Measurements from ENCODE around the gene HRK.

Gene HRK

DNA sequence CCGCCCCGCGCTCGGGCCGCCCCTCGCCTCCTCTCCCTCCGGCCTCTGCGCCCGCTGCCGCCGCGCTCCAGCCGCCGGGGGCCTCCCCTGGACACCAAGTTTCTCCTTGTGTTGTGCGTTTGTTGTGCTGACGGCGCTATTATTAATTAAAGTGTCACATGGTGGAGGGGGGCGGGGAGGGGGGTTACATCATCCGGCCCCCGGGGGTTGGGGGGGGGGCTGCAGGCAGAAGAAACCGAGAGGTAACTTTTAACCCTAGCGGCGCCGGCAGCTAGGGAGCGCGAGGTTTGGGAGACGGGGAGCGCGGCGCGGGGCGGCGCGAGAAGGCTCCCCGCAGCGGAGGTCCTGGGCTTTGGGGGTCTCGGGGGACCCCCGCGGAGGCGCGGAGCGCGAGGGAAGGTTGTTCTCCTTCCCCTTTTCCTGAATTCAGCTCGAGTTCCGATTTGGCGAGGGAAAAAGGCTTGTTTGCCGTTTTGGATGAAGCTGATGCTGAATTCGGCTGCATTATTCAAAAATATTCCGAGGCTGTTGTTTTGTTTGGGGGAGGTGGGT, at the start of gene HRK:
Gene HRK (minus strand): TSS at position 117 of the 552 bp plus-strand sequence. CDS start 134 bp downstream, outside the sequence.
- FAIRE-seq = no peak

DNA sequence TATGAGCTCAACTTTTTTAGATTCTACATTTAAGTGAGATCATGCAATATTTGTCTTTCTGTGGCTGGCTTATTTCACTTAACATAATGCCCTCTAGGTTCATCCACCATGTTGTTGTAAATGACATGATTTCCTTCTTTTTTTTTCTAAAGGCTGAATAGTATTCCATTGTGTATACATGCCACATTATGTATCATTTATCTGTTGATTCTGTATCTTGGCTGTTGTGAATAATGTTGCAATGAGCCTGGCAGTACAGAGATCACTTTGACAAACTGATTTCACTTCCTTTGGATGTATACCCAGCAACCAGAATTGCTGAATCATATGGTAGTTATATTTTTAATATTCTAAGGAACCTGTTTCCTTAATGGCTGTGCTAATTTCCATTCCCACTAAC, 48.6 kb upstream of the HRK start:
- FAIRE-seq = no peak

DNA sequence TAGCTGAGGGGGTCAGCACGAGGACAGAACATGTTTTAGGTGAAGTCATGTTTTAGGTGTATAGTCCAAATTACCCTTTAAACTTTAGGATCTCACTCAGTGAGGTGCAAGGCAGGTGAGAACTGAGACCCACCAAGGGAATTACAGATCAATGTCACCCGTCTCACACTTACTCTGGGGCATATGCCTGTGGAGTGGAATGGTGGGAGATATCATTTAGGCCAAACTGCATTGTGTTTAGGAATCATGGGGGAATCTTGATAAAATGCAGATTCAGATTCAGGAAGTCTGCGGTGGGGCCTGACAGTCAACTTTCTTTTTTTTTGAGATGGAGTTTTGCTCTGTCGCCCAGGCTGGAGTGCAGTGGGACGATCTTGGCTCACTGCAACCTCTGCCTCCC, 47.3 kb upstream of the HRK start:
- FAIRE-seq = no peak

GRCh38 chr12:116927244-116927940, 46.2 kb upstream of the HRK start:
- no peak for FAIRE-seq

DNA sequence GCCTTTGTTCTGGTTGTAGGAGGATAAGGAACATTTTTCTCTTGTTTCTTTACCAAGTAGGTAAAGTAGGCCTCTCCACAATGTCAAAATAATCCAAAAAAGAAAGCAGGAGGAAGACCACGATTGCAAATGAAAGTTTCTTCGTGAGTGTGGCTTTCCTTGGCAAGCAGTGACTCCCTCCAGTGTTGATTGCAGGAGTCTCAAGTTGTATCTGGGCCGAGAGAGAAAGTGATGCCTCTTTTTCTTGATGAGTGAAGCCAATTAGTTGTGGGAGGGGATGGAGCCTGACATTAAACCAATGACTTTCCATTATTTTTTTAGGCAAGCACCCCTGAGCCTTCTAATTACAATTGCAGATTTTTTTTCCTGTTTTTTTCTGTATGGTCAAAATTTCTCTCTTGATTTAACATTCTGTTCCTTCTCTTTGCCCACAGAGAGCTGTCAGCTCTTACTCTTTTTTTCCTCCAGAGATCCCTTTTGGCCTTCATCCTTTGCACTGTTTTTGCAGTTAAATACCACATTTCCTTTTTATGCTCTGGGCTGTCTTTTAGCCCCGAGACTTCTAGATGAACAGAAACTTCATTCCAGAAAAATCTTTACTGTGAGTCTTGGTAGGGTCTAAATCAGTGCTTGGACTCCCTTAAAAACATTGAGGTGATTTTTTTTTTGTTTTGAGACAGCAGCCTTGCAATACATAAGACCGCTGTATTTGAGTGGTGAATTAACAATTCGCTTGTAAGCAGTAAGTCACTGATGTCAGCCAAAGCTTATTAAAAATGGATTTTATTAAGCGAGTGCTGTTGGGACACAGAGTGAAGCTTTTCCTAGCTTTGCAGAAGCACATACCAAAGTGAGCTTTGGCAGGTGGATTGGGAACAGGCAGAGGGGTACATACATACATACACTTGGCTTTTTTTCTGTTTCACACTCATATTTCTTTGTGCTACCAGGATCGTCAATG, 45.3 kb upstream of the HRK start:
- FAIRE-seq = no peak

- no peak for FAIRE-seq
Observed at GRCh38 chr12:116924558-116925453, 43.6 kb upstream of the HRK start.

DNA sequence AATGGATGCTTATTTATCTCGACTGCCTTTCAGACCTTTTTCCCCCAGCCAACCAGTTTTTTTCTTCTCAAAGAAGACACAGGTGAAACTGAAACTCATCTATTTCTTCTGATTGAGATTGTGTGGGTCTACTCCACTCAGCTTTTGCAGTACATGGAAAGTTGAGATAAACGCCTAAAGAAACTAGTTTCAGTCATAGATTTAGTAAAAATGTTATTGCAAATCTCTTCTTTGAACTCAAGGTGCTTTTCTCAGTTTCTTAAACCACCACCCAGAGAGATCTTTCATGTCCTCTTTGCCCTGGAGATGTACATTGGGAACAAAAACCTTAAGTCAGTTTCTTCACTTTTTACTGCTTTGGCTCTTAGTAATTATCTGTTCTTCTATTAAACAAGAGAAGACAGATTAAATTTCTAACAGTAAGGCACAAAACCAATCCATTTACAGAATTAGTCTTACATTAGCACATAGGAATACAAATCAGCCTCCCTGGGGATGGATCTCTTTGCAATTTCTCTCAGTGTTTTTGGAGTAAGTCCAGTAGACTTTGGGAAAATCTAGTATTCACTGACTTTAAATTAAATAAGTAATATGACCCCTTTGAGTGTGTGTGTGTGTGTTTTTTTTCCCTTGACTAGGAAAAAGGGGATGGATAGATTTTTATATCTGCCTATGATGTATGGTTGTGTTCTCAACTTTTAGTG, 41.1 kb upstream of the HRK start:
- no peak for FAIRE-seq

GRCh38 chr12:116920939-116921338, 39.7 kb upstream of the HRK start:
- no peak for FAIRE-seq

DNA sequence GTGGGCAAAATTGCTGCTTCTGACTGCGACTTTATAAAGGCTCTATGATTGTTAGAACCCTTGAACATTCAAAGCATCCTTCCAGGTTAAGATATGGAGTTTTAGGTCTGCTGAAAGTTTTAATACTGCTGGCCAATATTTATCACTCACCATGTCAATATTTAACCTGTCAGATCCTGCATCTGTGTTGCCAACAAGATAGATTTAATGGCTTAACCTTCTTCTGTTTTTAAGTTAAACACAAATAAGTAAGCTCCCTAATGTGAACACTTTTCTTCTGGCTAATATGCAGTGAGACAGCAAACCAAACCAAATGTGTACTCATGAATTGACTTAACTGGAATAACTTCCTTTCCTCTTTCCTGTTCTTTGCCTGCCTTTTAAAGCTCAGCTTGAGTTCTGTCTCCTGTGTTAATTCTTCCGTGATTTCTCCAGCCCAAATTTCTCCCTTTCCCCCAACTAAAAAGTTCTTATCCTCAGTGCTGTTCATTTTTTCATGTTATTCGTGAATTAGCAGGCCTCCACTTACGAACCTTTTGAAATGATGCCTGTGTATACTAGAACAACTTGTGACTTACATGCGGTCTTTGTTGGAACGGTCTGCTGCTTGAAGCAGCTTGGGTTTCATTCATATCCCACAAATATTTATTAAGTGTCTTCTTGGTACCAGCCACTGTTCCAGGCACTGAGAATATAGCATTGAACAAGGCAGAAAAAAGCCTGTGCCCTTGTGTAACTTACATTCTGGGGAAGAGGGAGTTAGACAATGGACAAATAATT, 38.7 kb upstream of the HRK start:
- no peak for FAIRE-seq

GRCh38 chr12:116919247-116919661, 38.0 kb upstream of the HRK start:
- FAIRE-seq = no peak

- no peak for FAIRE-seq
Observed at GRCh38 chr12:116918464-116918863, 37.2 kb upstream of the HRK start.

- no peak for FAIRE-seq
Observed at GRCh38 chr12:116916714-116917114, 35.5 kb upstream of the HRK start.

DNA sequence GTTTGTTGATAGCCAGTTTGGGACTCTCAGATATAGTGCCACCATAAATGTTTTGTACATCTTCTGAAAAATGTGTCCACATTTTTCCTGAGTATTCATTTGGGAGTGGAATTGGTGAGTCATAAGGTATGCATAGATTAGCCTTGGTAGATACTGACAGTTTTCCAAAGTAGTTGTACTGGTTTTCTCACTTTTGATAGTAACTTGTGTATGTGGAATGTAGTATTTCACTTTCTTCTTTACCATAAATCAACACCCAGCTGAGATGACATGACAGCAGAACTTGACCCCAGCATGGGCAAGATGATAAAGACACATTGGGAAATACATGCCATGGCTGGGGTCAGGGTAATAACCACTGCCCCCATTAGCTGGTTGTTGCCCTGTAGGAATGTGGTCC, 34.9 kb upstream of the HRK start:
- FAIRE-seq = no peak

DNA sequence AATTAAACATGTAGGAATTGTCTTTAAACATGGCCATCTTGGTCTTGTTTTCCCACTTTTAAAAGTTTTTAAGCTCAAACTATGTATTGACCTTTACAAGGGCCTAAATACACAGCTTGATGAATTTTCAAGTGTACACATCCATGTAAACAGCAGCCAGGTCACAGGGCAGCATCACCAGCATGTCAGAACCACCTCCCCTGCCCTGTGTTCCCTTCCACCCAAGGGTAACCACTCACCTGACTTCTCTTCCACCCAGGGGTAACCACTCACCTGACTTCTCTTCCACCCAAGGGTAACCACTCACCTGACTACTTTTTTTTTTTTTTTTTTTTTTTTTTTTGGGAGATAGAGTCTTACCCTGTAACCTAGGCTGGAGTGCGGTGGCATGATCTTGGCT, 34.1 kb upstream of the HRK start:
- FAIRE-seq = no peak

DNA sequence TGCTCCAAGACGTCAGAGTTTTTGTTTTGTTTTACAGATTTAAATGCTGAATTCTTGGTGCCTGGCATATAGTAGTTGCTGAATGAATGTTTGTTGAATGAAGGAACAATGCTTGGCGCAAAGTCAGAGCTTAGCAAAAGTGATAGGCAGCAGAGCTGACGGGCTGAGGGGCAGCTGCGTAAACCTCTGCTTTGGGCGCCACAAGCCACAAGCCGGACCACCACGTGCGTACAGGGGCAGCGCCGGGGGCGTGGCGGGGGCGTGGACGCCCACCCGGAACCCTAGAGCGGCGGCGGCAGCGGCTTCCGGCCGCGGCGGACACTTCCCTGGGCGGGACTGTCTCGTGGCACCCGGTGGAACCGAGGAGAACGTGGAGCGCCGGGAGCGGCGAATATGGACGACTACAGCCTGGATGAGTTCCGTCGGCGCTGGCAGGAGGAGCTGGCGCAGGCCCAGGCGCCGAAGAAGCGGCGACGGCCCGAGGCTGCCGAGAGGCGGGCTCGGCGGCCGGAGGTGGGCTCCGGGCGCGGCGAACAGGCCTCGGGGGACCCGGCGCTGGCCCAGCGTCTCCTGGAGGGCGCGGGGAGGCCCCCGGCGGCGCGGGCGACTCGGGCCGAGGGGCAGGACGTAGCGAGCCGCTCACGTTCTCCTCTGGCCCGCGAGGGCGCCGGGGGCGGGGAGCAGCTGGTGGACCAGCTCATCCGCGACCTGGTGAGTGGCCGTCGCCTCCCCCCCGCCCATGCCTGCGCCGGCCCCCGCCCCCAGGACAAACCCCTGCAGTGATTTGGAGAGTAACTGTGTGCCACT, 29.6 kb upstream of the HRK start, which contains the start of gene FBXW8:
Gene FBXW8 (plus strand): TSS at position 306 of the 807 bp plus-strand sequence. CDS start 88 bp downstream, at position 394.
- no peak for FAIRE-seq

DNA sequence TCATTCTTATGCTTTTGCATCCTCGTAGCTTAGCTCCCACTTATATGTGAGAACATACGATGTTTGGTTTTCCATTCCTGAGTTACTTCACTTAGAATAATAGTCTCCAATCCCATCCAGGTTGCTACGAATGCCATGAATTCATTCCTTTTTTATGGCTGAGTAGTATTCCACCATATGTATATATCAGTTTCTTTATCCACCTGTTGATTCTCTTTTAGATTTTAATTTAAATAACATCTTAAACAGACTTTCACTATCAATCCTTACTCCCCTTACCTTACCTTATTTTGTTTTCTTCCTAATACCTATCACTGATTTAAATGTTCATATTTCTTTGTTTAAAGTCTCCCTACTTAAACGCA, 29.0 kb upstream of the HRK start:
- FAIRE-seq = no peak

GRCh38 chr12:116906285-116906684, 25.0 kb upstream of the HRK start:
- FAIRE-seq = no peak

DNA sequence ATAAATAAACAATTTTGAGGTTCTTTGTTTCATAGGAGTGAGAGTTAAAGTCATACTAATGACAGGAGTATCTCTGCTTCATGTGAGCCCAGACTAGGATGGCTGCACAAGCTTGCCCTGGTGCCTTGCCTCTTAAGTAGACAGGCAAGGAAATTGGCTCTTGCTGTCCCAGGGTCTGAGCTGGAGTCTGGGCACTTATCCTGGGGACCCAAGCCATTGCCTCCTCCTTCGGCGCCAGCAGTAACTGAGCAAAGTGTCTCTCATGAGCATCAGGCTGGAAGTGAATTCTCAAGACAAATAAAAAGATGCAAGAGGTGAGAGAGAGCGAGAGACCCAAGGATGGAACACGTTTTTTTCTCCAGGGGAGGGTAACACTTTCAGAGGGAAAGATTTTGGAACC, 22.6 kb upstream of the HRK start:
- no peak for FAIRE-seq

DNA sequence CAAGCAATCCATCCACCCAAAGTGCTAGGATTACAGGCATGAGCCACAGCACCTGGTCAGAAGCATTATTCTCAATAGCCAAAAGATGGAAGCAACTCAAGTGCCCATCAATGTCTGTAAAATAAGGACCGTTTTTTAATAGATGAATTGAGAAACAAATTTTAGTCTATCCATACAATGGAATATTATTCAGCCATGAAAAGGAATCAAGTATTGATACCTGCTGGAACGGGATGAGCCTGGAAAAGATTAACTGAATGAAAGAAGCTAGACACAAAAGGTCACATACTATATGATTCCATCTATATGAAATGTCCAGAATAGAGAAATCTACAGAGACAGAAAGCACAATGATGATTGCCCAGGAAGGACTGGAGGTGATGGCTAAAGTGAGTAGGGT, 20.4 kb upstream of the HRK start:
- FAIRE-seq = no peak

- FAIRE-seq = no peak
Observed at GRCh38 chr12:116898669-116899068, 17.4 kb upstream of the HRK start.

Measured in colon (tissue), 2 donors.